HEK293 (cell line): ENCODE measurements around the gene RTBDN.

Experiments
- CTCF ChIA-PET: fragments of 350-600 bp; formaldehyde crosslinking; extraction: SDS; loops from one replicate; lab custom pipeline; 2021; ENCODE audit warnings: antibody characterized with exemption; lab: Yijun Ruan, JAX
- POLR2A ChIA-PET: fragments of 300-600 bp; formaldehyde crosslinking; extraction: SDS; loops from one replicate; lab custom pipeline; 2020; ENCODE audit warnings: antibody characterized with exemption, inconsistent platforms; lab: Yijun Ruan, JAX
- H3K27ac ChIP-seq: fragments of 200-500 bp; sonication (Bioruptor generic); 2 replicates; pipeline ENCODE4 v1.5.1; 2014; ENCODE audit warnings: low read depth, low read length, control low read depth, inconsistent platforms; ENCODE audit errors: extremely low read depth
- H3K36me3 ChIP-seq, 2 experiments: fragments of 200-500 bp in 1 of 2; sonication (Bioruptor generic) in 1 of 2; 1 replicate in 1 of 2; 2 replicates in 1 of 2; pipeline ENCODE4 v1.5.1; 2014 to 2017; ENCODE audit warnings: inconsistent platforms in 2 of 2, low read length in 2 of 2; ENCODE audit not compliant: control insufficient read depth in 2 of 2, insufficient read depth in 1 of 2
- H3K4me1 ChIP-seq: fragments of 200-500 bp; sonication (Bioruptor generic); 2 replicates; pipeline ENCODE4 v1.5.1; 2014; ENCODE audit warnings: mild to moderate bottlenecking, low read length, inconsistent platforms; ENCODE audit not compliant: control insufficient read depth, insufficient read depth
- H3K4me3 ChIP-seq: 2 replicates; pipeline ENCODE4 v1.5.1; 2011; ENCODE audit warnings: low read depth, mild to moderate bottlenecking, control low read depth, low read length, moderate library complexity
- H3K9me3 ChIP-seq: fragments of 200-500 bp; sonication (Bioruptor generic); 2 replicates; pipeline ENCODE4 v1.5.1; 2014; ENCODE audit warnings: low read depth, low read length, inconsistent platforms; ENCODE audit not compliant: control insufficient read depth, insufficient read depth
- TCF7L2 ChIP-seq: IDR thresholded peaks from 2 replicates; pipeline ENCODE4 v1.6.1; 2011; ENCODE audit warnings: low read depth, mild to moderate bottlenecking, inconsistent platforms, low read length, moderate library complexity, borderline replicate concordance
- ZBTB8A ChIP-seq: fragments of 450-650 bp; formaldehyde crosslinking; IDR thresholded peaks from 2 replicates; pipeline ENCODE4 v1.5.1; 2016; ENCODE audit warnings: missing biosample characterization, missing genetic modification characterization
- ZFP3 ChIP-seq: fragments of 450-650 bp; formaldehyde crosslinking; IDR thresholded peaks from 2 replicates; pipeline ENCODE4 v1.5.1; 2016; ENCODE audit warnings: low read depth, missing biosample characterization, missing genetic modification characterization
- ZFP37 ChIP-seq: fragments of 450-650 bp; formaldehyde crosslinking; IDR thresholded peaks from 2 replicates; pipeline ENCODE4 v1.5.1; 2016; ENCODE audit warnings: missing biosample characterization, missing genetic modification characterization
- ZNF16 ChIP-seq: fragments of 450-650 bp; formaldehyde crosslinking; IDR thresholded peaks from 2 replicates; pipeline ENCODE4 v1.5.1; 2016; ENCODE audit warnings: low read depth, missing biosample characterization, missing genetic modification characterization
- ZNF169 ChIP-seq: fragments of 450-650 bp; formaldehyde crosslinking; IDR thresholded peaks from 2 replicates; pipeline ENCODE4 v1.5.1; 2016; ENCODE audit warnings: missing biosample characterization, missing genetic modification characterization
- ZNF266 ChIP-seq: fragments of 450-650 bp; formaldehyde crosslinking; IDR thresholded peaks from 2 replicates; pipeline ENCODE4 v1.5.1; 2016; ENCODE audit warnings: missing biosample characterization, missing genetic modification characterization, low read depth
- ZNF366 ChIP-seq: fragments of 450-650 bp; formaldehyde crosslinking; conservative IDR thresholded peaks from 2 replicates; pipeline ENCODE4 v1.5.1; 2016; ENCODE audit warnings: missing biosample characterization, missing genetic modification characterization
- ZNF423 ChIP-seq: fragments of 450-650 bp; formaldehyde crosslinking; IDR thresholded peaks from 2 replicates; pipeline ENCODE4 v1.5.1; 2016; ENCODE audit warnings: missing biosample characterization, missing genetic modification characterization
- ZNF521 ChIP-seq: fragments of 450-650 bp; formaldehyde crosslinking; IDR thresholded peaks from 2 replicates; pipeline ENCODE4 v1.5.1; 2017; ENCODE audit warnings: missing biosample characterization, mild to moderate bottlenecking, missing genetic modification characterization
- ZNF549 ChIP-seq: fragments of 450-650 bp; IDR thresholded peaks from 2 replicates; pipeline ENCODE4 v1.5.1; 2018; ENCODE audit warnings: missing biosample characterization, missing genetic modification characterization, mild to moderate bottlenecking, inconsistent platforms, moderate library complexity
- ZNF670 ChIP-seq: fragments of 450-650 bp; formaldehyde crosslinking; IDR thresholded peaks from 2 replicates; pipeline ENCODE4 v1.5.1; 2016; ENCODE audit warnings: missing biosample characterization, missing genetic modification characterization, low read depth
- TF ChIP-seq, protein P1 (sequence below): fragments of 450-650 bp; formaldehyde crosslinking; IDR thresholded peaks from 2 replicates; pipeline ENCODE4 v1.5.1; 2017; ENCODE audit warnings: missing biosample characterization, missing genetic modification characterization
- TF ChIP-seq, protein P2 (sequence below): fragments of 450-650 bp; formaldehyde crosslinking; IDR thresholded peaks from 2 replicates; pipeline ENCODE4 v1.5.1; 2016; ENCODE audit warnings: missing biosample characterization, missing genetic modification characterization, borderline replicate concordance
- TF ChIP-seq, protein P3 (sequence below): fragments of 450-650 bp; formaldehyde crosslinking; IDR thresholded peaks from 2 replicates; pipeline ENCODE4 v1.5.1; 2016; ENCODE audit warnings: missing biosample characterization, missing genetic modification characterization
- TF ChIP-seq, protein P4 (sequence below): fragments of 450-650 bp; formaldehyde crosslinking; IDR thresholded peaks from 2 replicates; pipeline ENCODE4 v1.5.1; 2017; ENCODE audit warnings: missing biosample characterization, missing genetic modification characterization
- TF ChIP-seq, protein P5 (sequence below): fragments of 450-650 bp; formaldehyde crosslinking; IDR thresholded peaks from 2 replicates; pipeline ENCODE4 v1.5.1; 2016; ENCODE audit warnings: missing biosample characterization, missing genetic modification characterization
- TF ChIP-seq, protein P6 (sequence below): fragments of 450-650 bp; formaldehyde crosslinking; IDR thresholded peaks from 2 replicates; pipeline ENCODE4 v1.5.1; 2016; ENCODE audit warnings: missing biosample characterization, missing genetic modification characterization
- TF ChIP-seq, protein P7 (sequence below): fragments of 450-650 bp; formaldehyde crosslinking; conservative IDR thresholded peaks from 2 replicates; pipeline ENCODE4 v1.5.1; 2016; ENCODE audit warnings: low read depth, missing biosample characterization, missing genetic modification characterization

RTBDN gene

DNA sequence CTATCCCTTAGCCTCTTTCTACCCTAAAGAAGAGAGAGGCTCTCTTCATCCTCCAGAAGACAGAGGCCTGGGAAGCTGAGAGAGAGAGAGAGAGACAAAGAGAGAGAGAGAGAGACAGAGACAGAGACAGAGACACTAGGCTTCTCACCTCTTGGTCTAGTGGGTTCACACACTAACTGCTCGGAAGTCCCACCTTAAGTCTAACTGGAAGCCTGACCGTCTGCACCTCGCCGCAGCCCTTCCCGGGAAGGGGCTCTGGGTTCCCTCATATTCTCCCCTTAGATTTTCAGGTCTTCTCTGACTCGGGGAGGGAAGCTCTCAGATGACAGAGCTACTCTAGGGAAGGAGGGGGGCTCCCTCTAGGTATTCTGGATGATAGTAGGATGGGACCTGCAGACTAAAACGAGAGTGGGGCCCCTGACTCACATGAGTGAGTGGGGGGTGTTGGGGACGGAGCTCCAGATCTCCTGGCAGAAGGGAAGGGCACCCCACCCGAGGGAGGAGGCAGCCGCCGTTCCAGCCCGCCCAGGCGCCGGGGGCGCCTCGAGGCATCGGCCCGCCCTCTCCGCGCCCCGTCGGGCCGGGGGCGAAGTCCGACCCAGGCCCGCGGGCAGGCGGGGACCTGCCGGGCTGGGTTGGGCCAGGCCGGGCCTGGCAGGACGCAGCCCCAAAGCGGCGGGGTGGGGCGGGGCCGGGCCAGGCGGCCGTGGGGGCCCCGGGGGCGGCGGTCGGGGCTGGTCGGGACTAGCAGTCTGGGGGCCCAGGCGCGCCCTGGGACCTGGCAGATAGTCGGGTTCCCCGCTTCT, 45.1 kb downstream of the RTBDN start (continued):
- no peak for TF ChIP-seq ZNF521 (tag by site-specific recombination)
- no peak for TF ChIP-seq ZFP3
- no peak for TF ChIP-seq ZNF266 (tag by site-specific recombination)
- no peak for TF ChIP-seq ZNF670
- TF ChIP-seq, protein P1, sequence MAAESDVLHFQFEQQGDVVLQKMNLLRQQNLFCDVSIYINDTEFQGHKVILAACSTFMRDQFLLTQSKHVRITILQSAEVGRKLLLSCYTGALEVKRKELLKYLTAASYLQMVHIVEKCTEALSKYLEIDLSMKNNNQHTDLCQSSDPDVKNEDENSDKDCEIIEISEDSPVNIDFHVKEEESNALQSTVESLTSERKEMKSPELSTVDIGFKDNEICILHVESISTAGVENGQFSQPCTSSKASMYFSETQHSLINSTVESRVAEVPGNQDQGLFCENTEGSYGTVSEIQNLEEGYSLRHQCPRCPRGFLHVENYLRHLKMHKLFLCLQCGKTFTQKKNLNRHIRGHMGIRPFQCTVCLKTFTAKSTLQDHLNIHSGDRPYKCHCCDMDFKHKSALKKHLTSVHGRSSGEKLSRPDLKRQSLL (tag by site-specific recombination): no peak
- no peak for TF ChIP-seq ZNF423 (tag by site-specific recombination)
- TF ChIP-seq ZBTB8A (tag by site-specific recombination): 0 out of 2 replicates have a peak, but pooled peaks have one; percentile 2
- TF ChIP-seq ZFP37 (tag by site-specific recombination): no peak
- TF ChIP-seq, protein P2, sequence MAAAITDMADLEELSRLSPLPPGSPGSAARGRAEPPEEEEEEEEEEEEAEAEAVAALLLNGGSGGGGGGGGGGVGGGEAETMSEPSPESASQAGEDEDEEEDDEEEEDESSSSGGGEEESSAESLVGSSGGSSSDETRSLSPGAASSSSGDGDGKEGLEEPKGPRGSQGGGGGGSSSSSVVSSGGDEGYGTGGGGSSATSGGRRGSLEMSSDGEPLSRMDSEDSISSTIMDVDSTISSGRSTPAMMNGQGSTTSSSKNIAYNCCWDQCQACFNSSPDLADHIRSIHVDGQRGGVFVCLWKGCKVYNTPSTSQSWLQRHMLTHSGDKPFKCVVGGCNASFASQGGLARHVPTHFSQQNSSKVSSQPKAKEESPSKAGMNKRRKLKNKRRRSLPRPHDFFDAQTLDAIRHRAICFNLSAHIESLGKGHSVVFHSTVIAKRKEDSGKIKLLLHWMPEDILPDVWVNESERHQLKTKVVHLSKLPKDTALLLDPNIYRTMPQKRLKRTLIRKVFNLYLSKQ (tag by site-specific recombination): no peak
- no peak for TF ChIP-seq TCF7L2
- TF ChIP-seq, all 188 proteins: peak for 12

DNA sequence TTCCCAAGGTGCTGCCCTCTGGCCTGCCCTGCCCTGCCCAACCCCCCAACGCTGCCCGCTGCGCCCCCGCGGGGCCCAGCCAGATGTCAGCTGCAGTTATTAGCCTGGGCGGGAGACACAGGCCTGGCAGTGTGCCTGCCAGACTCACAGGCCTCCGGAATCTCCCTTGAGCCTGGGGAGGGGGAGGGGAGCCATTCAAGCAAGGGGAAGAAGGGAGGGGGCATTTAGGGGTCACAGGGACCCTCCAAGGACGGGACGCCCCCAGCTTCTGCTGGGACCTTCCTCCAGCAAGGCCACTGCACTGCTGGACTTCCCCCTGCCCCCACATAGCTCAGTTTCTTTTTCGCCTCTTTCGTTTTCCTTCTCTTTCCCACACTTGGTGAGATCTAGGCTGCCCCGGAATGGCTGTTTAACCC, 45.7 kb downstream of the RTBDN start:
- ChIA-PET CTCF (interaction anchor here (0.7 to 3.4 kb wide), 5 partner anchors 11 to 37 kb away, joined by 4 to 20 read pairs (median 11); no protein-coding TSS in a partner anchor), POLR2A (interaction anchor here (0.6 to 1.2 kb wide), 5 partner anchors 8 to 1459 kb away, joined by 3 to 7 read pairs (median 4); partner anchors contain the start of genes PRDX2 and THSD8)
- no peaks in the 10 kb centered on the region for H3K36me3 ChIP-seq
- peaks cover 21% of the 10 kb centered on the region for H3K4me1 ChIP-seq
- H3K9me3 ChIP-seq: no peaks in the 10 kb centered on the region
- H3K27ac ChIP-seq: peak overlapping the region; percentile 20
- H3K4me3 ChIP-seq: no peak overlapping the region
- TF ChIP-seq ZNF16 (tag by site-specific recombination) (no peak), ZNF366 (tag by site-specific recombination) (peak; percentile 83), ZNF549 (no peak), ZNF169 (tag by site-specific recombination) (no peak)
- TF ChIP-seq, protein P3, sequence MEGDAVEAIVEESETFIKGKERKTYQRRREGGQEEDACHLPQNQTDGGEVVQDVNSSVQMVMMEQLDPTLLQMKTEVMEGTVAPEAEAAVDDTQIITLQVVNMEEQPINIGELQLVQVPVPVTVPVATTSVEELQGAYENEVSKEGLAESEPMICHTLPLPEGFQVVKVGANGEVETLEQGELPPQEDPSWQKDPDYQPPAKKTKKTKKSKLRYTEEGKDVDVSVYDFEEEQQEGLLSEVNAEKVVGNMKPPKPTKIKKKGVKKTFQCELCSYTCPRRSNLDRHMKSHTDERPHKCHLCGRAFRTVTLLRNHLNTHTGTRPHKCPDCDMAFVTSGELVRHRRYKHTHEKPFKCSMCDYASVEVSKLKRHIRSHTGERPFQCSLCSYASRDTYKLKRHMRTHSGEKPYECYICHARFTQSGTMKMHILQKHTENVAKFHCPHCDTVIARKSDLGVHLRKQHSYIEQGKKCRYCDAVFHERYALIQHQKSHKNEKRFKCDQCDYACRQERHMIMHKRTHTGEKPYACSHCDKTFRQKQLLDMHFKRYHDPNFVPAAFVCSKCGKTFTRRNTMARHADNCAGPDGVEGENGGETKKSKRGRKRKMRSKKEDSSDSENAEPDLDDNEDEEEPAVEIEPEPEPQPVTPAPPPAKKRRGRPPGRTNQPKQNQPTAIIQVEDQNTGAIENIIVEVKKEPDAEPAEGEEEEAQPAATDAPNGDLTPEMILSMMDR (tag by site-specific recombination): peak; percentile 60; the same call in 1 of the 2 replicates
- TF ChIP-seq, protein P4, sequence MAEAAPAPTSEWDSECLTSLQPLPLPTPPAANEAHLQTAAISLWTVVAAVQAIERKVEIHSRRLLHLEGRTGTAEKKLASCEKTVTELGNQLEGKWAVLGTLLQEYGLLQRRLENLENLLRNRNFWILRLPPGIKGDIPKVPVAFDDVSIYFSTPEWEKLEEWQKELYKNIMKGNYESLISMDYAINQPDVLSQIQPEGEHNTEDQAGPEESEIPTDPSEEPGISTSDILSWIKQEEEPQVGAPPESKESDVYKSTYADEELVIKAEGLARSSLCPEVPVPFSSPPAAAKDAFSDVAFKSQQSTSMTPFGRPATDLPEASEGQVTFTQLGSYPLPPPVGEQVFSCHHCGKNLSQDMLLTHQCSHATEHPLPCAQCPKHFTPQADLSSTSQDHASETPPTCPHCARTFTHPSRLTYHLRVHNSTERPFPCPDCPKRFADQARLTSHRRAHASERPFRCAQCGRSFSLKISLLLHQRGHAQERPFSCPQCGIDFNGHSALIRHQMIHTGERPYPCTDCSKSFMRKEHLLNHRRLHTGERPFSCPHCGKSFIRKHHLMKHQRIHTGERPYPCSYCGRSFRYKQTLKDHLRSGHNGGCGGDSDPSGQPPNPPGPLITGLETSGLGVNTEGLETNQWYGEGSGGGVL (tag by site-specific recombination): peak; percentile 69
- TF ChIP-seq, protein P5, sequence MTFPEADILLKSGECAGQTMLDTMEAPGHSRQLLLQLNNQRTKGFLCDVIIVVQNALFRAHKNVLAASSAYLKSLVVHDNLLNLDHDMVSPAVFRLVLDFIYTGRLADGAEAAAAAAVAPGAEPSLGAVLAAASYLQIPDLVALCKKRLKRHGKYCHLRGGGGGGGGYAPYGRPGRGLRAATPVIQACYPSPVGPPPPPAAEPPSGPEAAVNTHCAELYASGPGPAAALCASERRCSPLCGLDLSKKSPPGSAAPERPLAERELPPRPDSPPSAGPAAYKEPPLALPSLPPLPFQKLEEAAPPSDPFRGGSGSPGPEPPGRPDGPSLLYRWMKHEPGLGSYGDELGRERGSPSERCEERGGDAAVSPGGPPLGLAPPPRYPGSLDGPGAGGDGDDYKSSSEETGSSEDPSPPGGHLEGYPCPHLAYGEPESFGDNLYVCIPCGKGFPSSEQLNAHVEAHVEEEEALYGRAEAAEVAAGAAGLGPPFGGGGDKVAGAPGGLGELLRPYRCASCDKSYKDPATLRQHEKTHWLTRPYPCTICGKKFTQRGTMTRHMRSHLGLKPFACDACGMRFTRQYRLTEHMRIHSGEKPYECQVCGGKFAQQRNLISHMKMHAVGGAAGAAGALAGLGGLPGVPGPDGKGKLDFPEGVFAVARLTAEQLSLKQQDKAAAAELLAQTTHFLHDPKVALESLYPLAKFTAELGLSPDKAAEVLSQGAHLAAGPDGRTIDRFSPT (tag by site-specific recombination): peak; percentile 76
- TF ChIP-seq, protein P6, sequence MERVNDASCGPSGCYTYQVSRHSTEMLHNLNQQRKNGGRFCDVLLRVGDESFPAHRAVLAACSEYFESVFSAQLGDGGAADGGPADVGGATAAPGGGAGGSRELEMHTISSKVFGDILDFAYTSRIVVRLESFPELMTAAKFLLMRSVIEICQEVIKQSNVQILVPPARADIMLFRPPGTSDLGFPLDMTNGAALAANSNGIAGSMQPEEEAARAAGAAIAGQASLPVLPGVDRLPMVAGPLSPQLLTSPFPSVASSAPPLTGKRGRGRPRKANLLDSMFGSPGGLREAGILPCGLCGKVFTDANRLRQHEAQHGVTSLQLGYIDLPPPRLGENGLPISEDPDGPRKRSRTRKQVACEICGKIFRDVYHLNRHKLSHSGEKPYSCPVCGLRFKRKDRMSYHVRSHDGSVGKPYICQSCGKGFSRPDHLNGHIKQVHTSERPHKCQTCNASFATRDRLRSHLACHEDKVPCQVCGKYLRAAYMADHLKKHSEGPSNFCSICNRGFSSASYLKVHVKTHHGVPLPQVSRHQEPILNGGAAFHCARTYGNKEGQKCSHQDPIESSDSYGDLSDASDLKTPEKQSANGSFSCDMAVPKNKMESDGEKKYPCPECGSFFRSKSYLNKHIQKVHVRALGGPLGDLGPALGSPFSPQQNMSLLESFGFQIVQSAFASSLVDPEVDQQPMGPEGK: peak; percentile 75
- TF ChIP-seq, protein P7, sequence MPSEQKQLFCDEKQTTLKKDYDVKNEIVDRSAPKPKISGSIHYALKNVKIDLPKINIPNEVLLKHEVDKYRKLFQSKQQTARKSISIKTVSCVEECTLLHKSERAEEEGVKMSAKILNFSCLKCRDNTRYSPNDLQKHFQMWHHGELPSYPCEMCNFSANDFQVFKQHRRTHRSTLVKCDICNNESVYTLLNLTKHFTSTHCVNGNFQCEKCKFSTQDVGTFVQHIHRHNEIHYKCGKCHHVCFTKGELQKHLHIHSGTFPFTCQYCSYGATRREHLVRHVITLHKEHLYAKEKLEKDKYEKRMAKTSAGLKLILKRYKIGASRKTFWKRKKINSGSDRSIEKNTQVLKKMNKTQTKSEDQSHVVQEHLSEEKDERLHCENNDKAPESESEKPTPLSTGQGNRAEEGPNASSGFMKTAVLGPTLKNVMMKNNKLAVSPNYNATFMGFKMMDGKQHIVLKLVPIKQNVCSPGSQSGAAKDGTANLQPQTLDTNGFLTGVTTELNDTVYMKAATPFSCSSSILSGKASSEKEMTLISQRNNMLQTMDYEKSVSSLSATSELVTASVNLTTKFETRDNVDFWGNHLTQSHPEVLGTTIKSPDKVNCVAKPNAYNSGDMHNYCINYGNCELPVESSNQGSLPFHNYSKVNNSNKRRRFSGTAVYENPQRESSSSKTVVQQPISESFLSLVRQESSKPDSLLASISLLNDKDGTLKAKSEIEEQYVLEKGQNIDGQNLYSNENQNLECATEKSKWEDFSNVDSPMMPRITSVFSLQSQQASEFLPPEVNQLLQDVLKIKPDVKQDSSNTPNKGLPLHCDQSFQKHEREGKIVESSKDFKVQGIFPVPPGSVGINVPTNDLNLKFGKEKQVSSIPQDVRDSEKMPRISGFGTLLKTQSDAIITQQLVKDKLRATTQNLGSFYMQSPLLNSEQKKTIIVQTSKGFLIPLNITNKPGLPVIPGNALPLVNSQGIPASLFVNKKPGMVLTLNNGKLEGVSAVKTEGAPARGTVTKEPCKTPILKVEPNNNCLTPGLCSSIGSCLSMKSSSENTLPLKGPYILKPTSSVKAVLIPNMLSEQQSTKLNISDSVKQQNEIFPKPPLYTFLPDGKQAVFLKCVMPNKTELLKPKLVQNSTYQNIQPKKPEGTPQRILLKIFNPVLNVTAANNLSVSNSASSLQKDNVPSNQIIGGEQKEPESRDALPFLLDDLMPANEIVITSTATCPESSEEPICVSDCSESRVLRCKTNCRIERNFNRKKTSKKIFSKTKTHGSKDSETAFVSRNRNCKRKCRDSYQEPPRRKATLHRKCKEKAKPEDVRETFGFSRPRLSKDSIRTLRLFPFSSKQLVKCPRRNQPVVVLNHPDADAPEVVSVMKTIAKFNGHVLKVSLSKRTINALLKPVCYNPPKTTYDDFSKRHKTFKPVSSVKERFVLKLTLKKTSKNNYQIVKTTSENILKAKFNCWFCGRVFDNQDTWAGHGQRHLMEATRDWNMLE (tag by site-specific recombination): no peak
